HG03280 (cell line): Measurements from ENCODE around the gene C1QL4.
"Not testable (repeated sequence)": the region's sequence is repeated elsewhere in the genome, so short reads cannot be mapped to it uniquely, and the experiment has no call there.

Source experiments
- ATAC-seq: cut with Tn5 transposase; IDR thresholded peaks from one replicate; pipeline ENCODE4 v1.9.1; 2021; ENCODE audit warnings: mild to moderate bottlenecking, moderate library complexity; ENCODE audit not compliant: unreplicated experiment

Gene C1QL4

GRCh38 chr12:49282740-49283375, 54.1 kb downstream of the C1QL4 start:
- not testable (repeated sequence) for ATAC-seq
